Natural killer cell (primary cell): ENCODE measurements around the gene PLEKHG5. TPM values are rescaled to one million over a fixed set of nuclear protein-coding genes. Genes with fewer than 3 reads are reported as not detected.

Experiments used
- ATAC-seq, 3 donors: fragments of 150-1000 bp in 2 of 3; fragments of 200-7000 bp in 1 of 3; cut with Tn5 transposase; 1 replicate in 1 of 3; 2 replicates in 2 of 3; pipeline ENCODE4 v1.10.0; 2021; ENCODE audit warnings: mild to moderate bottlenecking in 2 of 3, moderate library complexity in 2 of 3
- DNase-seq, 2 donors: peaks; one replicate each; pipeline versions ENCODE4 v3.0.0 to v3.0.0-alpha.2; 2013 to 2021; ENCODE audit warnings: mixed read lengths in 1 of 2
- H3K27ac ChIP-seq: one replicate; pipeline ENCODE4 v1.5.1; 2013; ENCODE audit warnings: mild to moderate bottlenecking, low read length
- H3K27me3 ChIP-seq: one replicate; pipeline ENCODE4 v1.6.1; 2013; ENCODE audit warnings: low read length; ENCODE audit not compliant: control insufficient read depth, insufficient read depth
- H3K36me3 ChIP-seq: one replicate; pipeline ENCODE4 v1.6.1; 2013; ENCODE audit warnings: low read length; ENCODE audit not compliant: control insufficient read depth, insufficient read depth
- H3K4me1 ChIP-seq: one replicate; pipeline ENCODE4 v1.6.1; 2013; ENCODE audit warnings: low read length; ENCODE audit not compliant: control insufficient read depth, insufficient read depth
- H3K4me3 ChIP-seq: one replicate; pipeline ENCODE4 v1.5.1; 2013; ENCODE audit warnings: low read length
- H3K9me3 ChIP-seq: one replicate; pipeline ENCODE4 v1.6.1; 2013; ENCODE audit warnings: low read length; ENCODE audit not compliant: control insufficient read depth, insufficient read depth
- H3K27ac Mint-ChIP-seq, 2 donors: one replicate each; pipeline ENCODE4 v1.8.0; 2022; ENCODE audit warnings: mild to moderate bottlenecking in 2 of 2, mixed read lengths in 2 of 2, moderate library complexity in 1 of 2
- H3K27me3 Mint-ChIP-seq, 2 donors: one replicate each; pipeline ENCODE4 v1.8.0; 2022; ENCODE audit warnings: low read depth in 2 of 2, mixed read lengths in 2 of 2
- H3K36me3 Mint-ChIP-seq: one replicate; pipeline ENCODE4 v1.8.0; 2022; ENCODE audit warnings: mixed read lengths
- H3K4me1 Mint-ChIP-seq, 2 donors: one replicate each; pipeline ENCODE4 v1.8.0; 2022; ENCODE audit warnings: mixed read lengths in 2 of 2
- H3K4me3 Mint-ChIP-seq: one replicate; pipeline ENCODE4 v1.8.0; 2022; ENCODE audit warnings: mild to moderate bottlenecking, moderate library complexity, mixed read lengths
- H3K9me3 Mint-ChIP-seq, 2 donors: one replicate each; pipeline ENCODE4 v1.8.0; 2022; ENCODE audit warnings: mixed read lengths in 2 of 2
- CTCF ChIP-seq: fragments of 200-600 bp; IDR thresholded peaks from one replicate; pipeline ENCODE4 v1.8.0; 2022; ENCODE audit warnings: antibody characterized with exemption
- WGBS: methylation state at CpG from one replicate; pipeline ENCODE4 v1.1.7; 2013; ENCODE audit warnings: missing lambda C conversion rate; ENCODE audit not compliant: insufficient coverage; 5-methylcytosine and 5-hydroxymethylcytosine counted together
- intact Hi-C: fragments of 100-400 bp; cut with micrococcal nuclease; formaldehyde crosslinking; loops from one replicate; pipeline ENCODE4 v1.14.2; 2022
- total RNA-seq, 4 donors: library from RNA; stranded (reverse); fragments of 120-200 nt in 1 of 4; gene quantifications; one replicate each; pipeline versions ENCODE4 v1.2.3 to v1.2.4, GENCODE V29; 2013 to 2022

Gene PLEKHG5
- total RNA-seq, 3 donors from 2014 or later (not counting 1 experiment from before 2014, with no cell fraction given), result 0.16 to 1.1 (median 0.54) TPM

- intact Hi-C loops, result no loop called here
- no peaks in the 10 kb centered on the region for H3K36me3 Mint-ChIP-seq
- H3K27me3 ChIP-seq, result peaks cover 22% of the 10 kb centered on the region
These were observed 6.7 kb downstream of the PLEKHG5 start for GRCh38 chr1:6484826-6485167.

GRCh38 chr1:6483761-6484117 is 7.7 kb downstream of the PLEKHG5 start:
- Mint-ChIP-seq H3K4me1 (peaks cover 0 to 15% of the 10 kb centered on the region in 2 donors), H3K9me3 (no peaks in the 10 kb centered on the region), H3K27ac (no peak overlapping the region), H3K27me3 (peaks cover 22 to 32% of the 10 kb centered on the region in 2 donors), H3K4me3 (no peak overlapping the region), H3K36me3 (no peaks in the 10 kb centered on the region)
- Histone ChIP-seq H3K9me3 (no peaks in the 10 kb centered on the region), H3K4me1 (peaks cover 10% of the 10 kb centered on the region), H3K36me3 (no peaks in the 10 kb centered on the region), H3K4me3 (no peak overlapping the region), H3K27ac (no peak overlapping the region), H3K27me3 (peaks cover 22% of the 10 kb centered on the region)
- no peak for ATAC-seq
- no peak for DNase-seq
- intact Hi-C loops, result no loop called here
- WGBS, result 91% methylated on average over 7 of the region's 7 CpGs
- TF ChIP-seq CTCF, result no peak

More at GRCh38 chr1:6484826-6485167, 6.7 kb downstream of the PLEKHG5 start:
- Mint-ChIP-seq H3K4me1 (peaks cover 0 to 16% of the 10 kb centered on the region in 2 donors), H3K4me3 (no peak overlapping the region), H3K9me3 (no peaks in the 10 kb centered on the region), H3K27me3 (peaks cover 22 to 30% of the 10 kb centered on the region in 2 donors), H3K27ac (no peak overlapping the region)
- H3K27ac ChIP-seq, result no peak overlapping the region
- H3K36me3 ChIP-seq, result no peaks in the 10 kb centered on the region
- H3K4me3 ChIP-seq, result no peak overlapping the region
- TF ChIP-seq CTCF, result no peak
- 26% methylated on average over 13 of the region's 13 CpGs for WGBS
- no peaks in the 10 kb centered on the region for H3K9me3 ChIP-seq
- no peak for DNase-seq
- peaks cover 12% of the 10 kb centered on the region for H3K4me1 ChIP-seq
- ATAC-seq, result no peak

DNA sequence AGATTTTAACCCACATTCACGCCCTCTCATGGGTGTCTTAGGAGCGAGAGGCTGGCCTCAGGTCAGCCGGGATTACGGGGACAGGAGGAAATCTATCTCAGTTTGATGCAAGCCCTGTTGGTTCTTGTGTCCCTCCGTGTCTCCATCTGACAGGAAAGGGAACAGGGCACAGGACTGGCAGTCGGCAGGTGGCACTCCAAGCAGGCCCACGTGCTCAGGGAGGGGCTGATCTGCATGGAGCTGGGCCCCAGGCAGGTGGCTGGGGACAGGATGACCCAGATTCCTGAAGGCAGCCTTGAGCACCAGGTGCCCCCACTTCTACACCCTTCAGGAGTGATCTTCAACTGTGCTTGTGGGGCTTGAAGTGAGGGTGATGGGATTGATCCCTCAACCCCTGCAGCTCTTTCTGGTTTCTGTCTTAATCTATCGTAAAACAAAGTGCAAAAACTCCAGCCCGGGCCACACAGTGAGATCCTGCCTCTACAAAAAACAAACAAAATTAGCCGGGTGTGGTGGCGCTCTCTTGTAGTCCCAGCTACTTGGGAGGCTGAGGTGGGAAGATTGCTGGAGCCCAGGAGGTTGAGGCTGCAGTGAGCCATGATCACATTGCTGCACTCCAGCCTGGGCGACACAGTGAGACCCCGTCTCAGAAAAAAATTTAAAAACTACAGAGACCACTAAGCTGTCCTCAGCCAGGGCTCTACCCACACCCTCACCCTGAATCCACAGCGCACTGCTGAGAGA is 8.3 kb downstream of the PLEKHG5 start:
- H3K36me3 Mint-ChIP-seq, result no peaks in the 10 kb centered on the region
- no peak overlapping the region for H3K4me3 Mint-ChIP-seq
- Histone ChIP-seq H3K9me3 (no peaks in the 10 kb centered on the region), H3K27ac (no peak overlapping the region), H3K27me3 (peaks cover 22% of the 10 kb centered on the region), H3K4me3 (no peak overlapping the region), H3K4me1 (peaks cover 10% of the 10 kb centered on the region), H3K36me3 (no peaks in the 10 kb centered on the region)
- no peaks in the 10 kb centered on the region for H3K9me3 Mint-ChIP-seq
- peaks cover 22 to 32% of the 10 kb centered on the region in 2 donors for H3K27me3 Mint-ChIP-seq
- TF ChIP-seq CTCF, result no peak
- no peak for ATAC-seq
- intact Hi-C loops, result no loop called here
- H3K27ac Mint-ChIP-seq, result no peak overlapping the region
- no peak for DNase-seq
- peaks cover 0 to 15% of the 10 kb centered on the region in 2 donors for H3K4me1 Mint-ChIP-seq
- WGBS, result 82% methylated on average over 14 of the region's 14 CpGs

DNA sequence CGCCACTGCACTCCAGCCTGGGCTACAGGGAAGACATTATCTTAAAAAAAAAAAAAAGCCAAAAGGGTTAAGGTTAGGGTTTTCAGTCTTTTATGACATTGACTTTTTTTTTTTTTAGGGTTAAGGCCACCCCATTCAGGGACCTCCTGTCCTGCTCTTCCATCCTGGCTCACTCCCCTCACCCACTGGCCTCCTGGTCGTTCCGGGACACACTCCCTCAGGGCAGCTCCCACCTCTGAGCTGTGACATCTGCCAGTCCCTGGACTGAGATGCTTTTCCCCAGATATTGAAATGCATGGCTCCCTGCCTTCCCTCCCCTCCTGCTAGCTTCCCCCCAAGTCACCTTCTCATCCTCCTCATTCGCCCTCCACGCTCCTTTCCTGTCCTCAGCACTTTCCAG is 9.6 kb downstream of the PLEKHG5 start:
- peaks cover 15 to 26% of the 10 kb centered on the region in 2 donors for H3K27me3 Mint-ChIP-seq
- no peak for TF ChIP-seq CTCF
- H3K36me3 Mint-ChIP-seq, result no peaks in the 10 kb centered on the region
- H3K4me3 Mint-ChIP-seq, result no peak overlapping the region
- Histone ChIP-seq H3K4me3 (no peak overlapping the region), H3K9me3 (no peaks in the 10 kb centered on the region), H3K27me3 (peaks cover 22% of the 10 kb centered on the region), H3K36me3 (no peaks in the 10 kb centered on the region), H3K27ac (no peak overlapping the region), H3K4me1 (peaks cover 10% of the 10 kb centered on the region)
- intact Hi-C loops, result no loop called here
- DNase-seq, result no peak
- no peak overlapping the region for H3K27ac Mint-ChIP-seq
- peaks cover 0 to 15% of the 10 kb centered on the region in 2 donors for H3K4me1 Mint-ChIP-seq
- ATAC-seq, result no peak
- no peaks in the 10 kb centered on the region for H3K9me3 Mint-ChIP-seq
- WGBS, result 90% methylated on average over 5 of the region's 5 CpGs
